ENCODE measurements around the gene SYT1.

DNA sequence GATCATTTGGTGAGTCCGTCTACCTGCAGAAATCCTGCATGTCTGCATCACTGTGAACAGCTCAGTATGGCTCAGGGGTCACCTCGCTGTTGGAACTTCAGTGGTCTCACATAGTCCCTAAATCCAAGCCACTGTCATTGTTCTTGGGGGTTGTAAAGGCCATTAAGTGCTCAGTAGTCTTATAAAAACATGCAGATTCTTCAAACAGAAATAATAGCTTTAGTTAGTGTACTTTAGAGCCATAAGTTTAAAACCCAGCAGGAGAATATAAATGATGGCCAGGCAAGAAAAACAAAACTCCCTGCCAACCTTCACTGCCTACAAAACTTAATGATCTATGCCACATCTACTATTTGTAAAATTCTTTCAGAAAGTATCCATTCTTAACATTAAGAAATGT, 396.3 kb downstream of the SYT1 start:
- no peak for TF ChIP-seq POLR2A (IDR thresholded peaks at IDR 0.05)
- TF ChIP-seq, protein P1, sequence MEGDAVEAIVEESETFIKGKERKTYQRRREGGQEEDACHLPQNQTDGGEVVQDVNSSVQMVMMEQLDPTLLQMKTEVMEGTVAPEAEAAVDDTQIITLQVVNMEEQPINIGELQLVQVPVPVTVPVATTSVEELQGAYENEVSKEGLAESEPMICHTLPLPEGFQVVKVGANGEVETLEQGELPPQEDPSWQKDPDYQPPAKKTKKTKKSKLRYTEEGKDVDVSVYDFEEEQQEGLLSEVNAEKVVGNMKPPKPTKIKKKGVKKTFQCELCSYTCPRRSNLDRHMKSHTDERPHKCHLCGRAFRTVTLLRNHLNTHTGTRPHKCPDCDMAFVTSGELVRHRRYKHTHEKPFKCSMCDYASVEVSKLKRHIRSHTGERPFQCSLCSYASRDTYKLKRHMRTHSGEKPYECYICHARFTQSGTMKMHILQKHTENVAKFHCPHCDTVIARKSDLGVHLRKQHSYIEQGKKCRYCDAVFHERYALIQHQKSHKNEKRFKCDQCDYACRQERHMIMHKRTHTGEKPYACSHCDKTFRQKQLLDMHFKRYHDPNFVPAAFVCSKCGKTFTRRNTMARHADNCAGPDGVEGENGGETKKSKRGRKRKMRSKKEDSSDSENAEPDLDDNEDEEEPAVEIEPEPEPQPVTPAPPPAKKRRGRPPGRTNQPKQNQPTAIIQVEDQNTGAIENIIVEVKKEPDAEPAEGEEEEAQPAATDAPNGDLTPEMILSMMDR (IDR thresholded peaks at IDR 0.05), result no peak
